NCI-H146 treated with DMSO at 0.1 percent for 48 hours (cell line): Measurements from ENCODE around the gene MED13L.

Source experiments
- DNase-seq: peaks from one replicate; lab custom pipeline; 2025; ENCODE audit not compliant: unreplicated experiment; lab: John Stamatoyannopoulos, UW

MED13L gene

GRCh38 chr12:116278667-116279066 is 1.2 kb upstream of the MED13L start:
- no peak for DNase-seq

- DNase-seq: no peak
Observed at GRCh38 chr12:116278279-116278626, 760 bp upstream of the MED13L start.

GRCh38 chr12:116276652-116277466 is 634 bp downstream of the MED13L start:
- DNase-seq: peak; percentile 26

GRCh38 chr12:116274551-116275375 is 2.7 kb downstream of the MED13L start:
- DNase-seq: no peak

GRCh38 chr12:116273813-116274550 is 3.5 kb downstream of the MED13L start:
- no peak for DNase-seq

- DNase-seq: no peak
Observed at GRCh38 chr12:116267948-116268347, 9.5 kb downstream of the MED13L start.

GRCh38 chr12:116266631-116267349 is 10.7 kb downstream of the MED13L start:
- DNase-seq: no peak

GRCh38 chr12:116266168-116266601 is 11.3 kb downstream of the MED13L start:
- no peak for DNase-seq

- no peak for DNase-seq
Observed at GRCh38 chr12:116265351-116266147, 11.9 kb downstream of the MED13L start.

- no peak for DNase-seq
Observed at GRCh38 chr12:116264525-116265070, 12.9 kb downstream of the MED13L start.

- DNase-seq: no peak
Observed at GRCh38 chr12:116263844-116264243, 13.6 kb downstream of the MED13L start.

- no peak for DNase-seq
Observed at GRCh38 chr12:116263431-116263830, 14.1 kb downstream of the MED13L start.

- no peak for DNase-seq
Observed at GRCh38 chr12:116262741-116263140, 14.8 kb downstream of the MED13L start.

- no peak for DNase-seq
Observed at GRCh38 chr12:116261525-116262100, 15.9 kb downstream of the MED13L start.

- no peak for DNase-seq
Observed at GRCh38 chr12:116259800-116260577, 17.5 kb downstream of the MED13L start.

- DNase-seq: no peak
Observed at GRCh38 chr12:116257826-116258225, 19.7 kb downstream of the MED13L start.

- DNase-seq: no peak
Observed at GRCh38 chr12:116257215-116257614, 20.3 kb downstream of the MED13L start.

GRCh38 chr12:116249938-116250337 is 27.6 kb downstream of the MED13L start:
- DNase-seq: no peak

GRCh38 chr12:116248930-116249329 is 28.6 kb downstream of the MED13L start:
- no peak for DNase-seq
